Right ventricle myocardium superior (tissue), 1 donor: Measurements from ENCODE around the gene GRAMD4. TPM values are rescaled to one million over a fixed set of nuclear protein-coding genes. Genes with fewer than 3 reads are reported as not detected.
A peak's percentile ranks its signal among the peaks of the same experiment; 100 is the strongest.

ENCODE experiments used
- ATAC-seq: fragments of 200-7000 bp; cut with Tn5 transposase; one replicate; pipeline ENCODE4 v1.9.1; 2020; ENCODE audit warnings: mild to moderate bottlenecking; ENCODE audit not compliant: poor library complexity
- DNase-seq: peaks from one replicate; pipeline ENCODE4 v3.0.0-alpha.2; 2020
- intact Hi-C: fragments of 100-400 bp; cut with DNase I; formaldehyde crosslinking; loops from one replicate; pipeline ENCODE4 v1.11.2; 2022
- long read RNA-seq: library from polyadenylated mRNA; unstranded; transcript quantifications from one replicate; pipeline ENCODE4 v2.0.0, GENCODE V29; 2021
- total RNA-seq: library from RNA; stranded (reverse); fragmentation: NEBNext Ultra II Directional; extraction: Animal tissue kit (Norgen Biotek cat#: 25700); gene quantifications from one replicate; pipeline ENCODE4 v1.2.1, GENCODE V29; 2021
- donor health status: DM: no; HTN: yes; CAD: no; lungs with severe emphysema.

GRAMD4 gene
- total RNA-seq: 80.7 TPM
- long read RNA-seq, partial matches to known transcripts: 84 of 189 reads
- long read RNA-seq, other reads (novel, unspliced or antisense): 102 of 189 reads

GRCh38 chr22:46619830-46620501 lies at the start of gene GRAMD4:
Gene GRAMD4, plus strand, starts transcription at chr22:46620386. Its CDS starts 6,414 bp downstream, at chr22:46626800.
- DNase-seq: peak; percentile 87
- intact Hi-C loops: no loop called here
- peak; percentile 68 for ATAC-seq

- intact Hi-C loops: no loop called here
- ATAC-seq (no peak), DNase-seq (no peak)
Observed at GRCh38 chr22:46571642-46572250, 48.4 kb upstream of the GRAMD4 start.

- peak; percentile 46 for DNase-seq
- intact Hi-C loops: no loop called here
- peak; percentile 21 for ATAC-seq
Observed at GRCh38 chr22:46572911-46573780, 47.0 kb upstream of the GRAMD4 start.

GRCh38 chr22:46573781-46574437 lies 46.3 kb upstream of the GRAMD4 start:
- DNase-seq (peak; percentile 38), ATAC-seq (no peak)
- intact Hi-C loops: no loop called here

- ATAC-seq (no peak), DNase-seq (peak; percentile 28)
- intact Hi-C loops: no loop called here
Observed at GRCh38 chr22:46574438-46574992, 45.7 kb upstream of the GRAMD4 start.

GRCh38 chr22:46574993-46575910 lies 44.9 kb upstream of the GRAMD4 start:
- DNase-seq (peak; percentile 65), ATAC-seq (peak; percentile 38)
- intact Hi-C loops: no loop called here

- ATAC-seq (peak; percentile 20), DNase-seq (peak; percentile 46)
- intact Hi-C loops: no loop called here
Observed at GRCh38 chr22:46575911-46576555, 44.2 kb upstream of the GRAMD4 start.

- intact Hi-C loops: no loop called here
- ATAC-seq: peak; percentile 28
- DNase-seq: peak; percentile 79
Observed at GRCh38 chr22:46576556-46577367, 43.4 kb upstream of the GRAMD4 start.

- intact Hi-C loops: no loop called here
- ATAC-seq (no peak), DNase-seq (peak; percentile 49)
Observed at GRCh38 chr22:46577368-46578249, 42.6 kb upstream of the GRAMD4 start.

- intact Hi-C loops: no loop called here
- DNase-seq (peak; percentile 42), ATAC-seq (peak; percentile 24)
Observed at GRCh38 chr22:46578251-46578823, 41.8 kb upstream of the GRAMD4 start.

- ATAC-seq: peak; percentile 65
- intact Hi-C loops: no loop called here
Observed at GRCh38 chr22:46578824-46579561, 41.2 kb upstream of the GRAMD4 start.

GRCh38 chr22:46579751-46580449 lies 40.3 kb upstream of the GRAMD4 start:
- DNase-seq (peak; percentile 39), ATAC-seq (no peak)
- intact Hi-C loops: loop anchor here (10.0 kb wide), 1 partner anchor 85 kb away; no protein-coding TSS in a partner anchor

More at GRCh38 chr22:46578824-46579561, 41.2 kb upstream of the GRAMD4 start:
- DNase-seq: peak; percentile 81

GRCh38 chr22:46580940-46581537 lies 39.1 kb upstream of the GRAMD4 start:
- DNase-seq (peak; percentile 21), ATAC-seq (no peak)
- intact Hi-C loops: loop anchor here (10.0 kb wide), 1 partner anchor 84 kb away; no protein-coding TSS in a partner anchor
